HG02938 (cell line): ENCODE results near the gene PPP1R14B.
A peak's percentile ranks its signal among the peaks of the same experiment; 100 is the strongest.
"Not testable (repeated sequence)": the region's sequence is repeated elsewhere in the genome, so short reads cannot be mapped to it uniquely, and the experiment has no call there.

Experiments used
- ATAC-seq: cut with Tn5 transposase; IDR thresholded peaks from one replicate; pipeline ENCODE4 v1.9.1; 2021; ENCODE audit warnings: mild to moderate bottlenecking, moderate library complexity; ENCODE audit not compliant: unreplicated experiment

The PPP1R14B gene

GRCh38 chr11:64247729-64248531 is 1.2 kb upstream of the PPP1R14B start:
- ATAC-seq: no peak

DNA sequence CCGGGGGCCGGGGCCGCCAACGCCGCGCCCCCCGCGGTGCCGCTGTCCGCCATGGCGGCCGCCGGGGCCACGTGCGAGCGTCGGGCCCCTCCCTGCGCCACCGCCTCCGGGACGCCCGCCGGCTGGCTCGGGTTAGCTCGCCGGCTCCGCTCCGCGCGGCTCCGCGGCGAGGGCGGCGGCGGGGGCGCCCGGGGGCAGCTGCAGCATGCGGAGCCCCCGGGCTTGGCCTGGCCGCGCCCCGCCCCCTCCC is 197 bp downstream of the PPP1R14B start:
- not testable (repeated sequence) for ATAC-seq

DNA sequence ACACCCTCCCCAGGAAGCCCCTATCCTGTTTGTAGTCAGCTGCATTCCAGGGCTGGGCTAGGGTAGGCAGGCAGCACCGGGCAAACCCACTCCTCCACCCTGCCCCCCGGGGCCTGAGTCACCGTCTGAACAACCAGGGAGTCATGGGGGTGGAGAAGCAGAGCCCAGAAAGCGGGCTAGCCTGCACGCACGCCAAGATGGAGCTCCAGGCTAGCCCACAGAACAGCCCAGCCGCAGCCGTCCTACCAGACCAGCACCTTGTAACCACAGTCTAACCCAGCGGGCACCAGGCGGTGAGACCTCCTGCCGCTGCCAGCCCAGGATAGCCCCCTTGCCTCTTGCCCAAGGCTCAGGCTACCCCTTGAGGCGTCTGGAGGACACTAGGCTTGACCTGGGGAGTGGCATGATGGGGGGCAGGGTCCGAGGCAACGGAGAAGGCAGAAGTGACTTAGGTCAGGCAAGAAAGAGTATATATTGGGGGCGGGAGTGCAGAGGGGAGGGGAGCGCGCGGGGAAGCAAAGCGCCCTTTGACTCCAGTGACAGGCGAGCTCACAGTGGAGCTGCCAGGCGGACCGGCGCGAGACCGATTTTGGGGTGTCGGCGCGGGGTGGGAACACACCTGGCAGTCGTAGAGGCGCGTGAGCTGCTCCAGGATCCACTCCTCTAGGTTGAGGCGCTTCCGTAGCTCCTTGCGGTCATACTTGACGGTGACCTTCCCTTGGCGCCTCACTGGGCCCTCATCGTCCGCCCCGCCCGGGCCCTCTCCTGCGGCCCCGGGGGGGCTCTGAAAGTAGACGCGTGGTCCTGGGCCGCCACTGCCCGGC is 734 bp downstream of the PPP1R14B start:
- ATAC-seq: no peak

- no peak for ATAC-seq
Measured at GRCh38 chr11:64245401-64245796, 1.3 kb downstream of the PPP1R14B start.

GRCh38 chr11:64244966-64245365 is 1.8 kb downstream of the PPP1R14B start:
- no peak for ATAC-seq

GRCh38 chr11:64244107-64244506 is 2.6 kb downstream of the PPP1R14B start:
- no peak for ATAC-seq

GRCh38 chr11:64243236-64243854 is 3.4 kb downstream of the PPP1R14B start:
- ATAC-seq: no peak

DNA sequence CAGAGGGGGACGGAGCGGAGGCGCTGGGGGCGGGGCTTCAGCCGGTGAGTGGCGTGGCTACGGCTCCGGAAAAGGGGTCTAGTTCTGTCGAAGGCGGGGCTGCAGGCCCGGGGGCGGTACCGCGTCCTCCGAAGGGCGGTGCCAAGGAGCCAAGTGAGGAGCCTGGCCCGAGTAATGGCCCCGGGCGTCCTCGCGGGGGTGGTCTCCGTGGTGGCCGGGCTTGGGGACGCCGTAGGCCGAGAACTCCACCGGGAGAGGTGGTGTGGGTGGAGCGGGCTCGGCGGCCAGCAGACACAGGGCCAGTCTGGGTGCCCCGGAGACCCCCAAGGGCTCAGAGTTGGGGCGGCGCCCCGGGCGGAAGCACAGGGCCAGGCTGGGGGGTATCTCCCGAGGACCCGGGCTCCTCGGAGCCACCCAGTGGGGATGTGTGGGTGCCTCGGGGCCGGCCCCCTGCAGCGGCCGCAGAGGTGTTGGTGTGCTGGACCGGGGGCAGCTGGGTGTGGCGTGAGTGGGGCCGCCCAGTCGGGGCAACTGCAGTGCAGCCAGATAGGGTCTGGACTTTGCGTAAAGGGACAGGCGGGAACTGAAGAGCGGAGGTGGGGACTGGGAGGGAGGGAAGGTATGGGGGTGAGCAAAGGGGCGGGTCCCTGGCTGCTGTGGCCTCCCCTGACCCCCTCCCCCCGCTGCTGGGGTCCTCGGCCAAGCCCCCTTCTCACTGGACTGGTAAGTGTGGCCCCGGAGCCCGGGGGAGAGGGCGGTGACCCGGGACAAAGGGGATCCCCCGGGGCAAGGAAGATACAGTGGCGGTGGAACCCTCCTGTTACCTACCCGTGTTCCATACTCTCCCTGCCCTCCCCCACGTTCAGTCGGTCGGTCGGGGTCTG is 5.0 kb downstream of the PPP1R14B start:
- peak; percentile 65 for ATAC-seq

GRCh38 chr11:64241241-64241490 is 5.6 kb downstream of the PPP1R14B start:
- ATAC-seq: no peak

DNA sequence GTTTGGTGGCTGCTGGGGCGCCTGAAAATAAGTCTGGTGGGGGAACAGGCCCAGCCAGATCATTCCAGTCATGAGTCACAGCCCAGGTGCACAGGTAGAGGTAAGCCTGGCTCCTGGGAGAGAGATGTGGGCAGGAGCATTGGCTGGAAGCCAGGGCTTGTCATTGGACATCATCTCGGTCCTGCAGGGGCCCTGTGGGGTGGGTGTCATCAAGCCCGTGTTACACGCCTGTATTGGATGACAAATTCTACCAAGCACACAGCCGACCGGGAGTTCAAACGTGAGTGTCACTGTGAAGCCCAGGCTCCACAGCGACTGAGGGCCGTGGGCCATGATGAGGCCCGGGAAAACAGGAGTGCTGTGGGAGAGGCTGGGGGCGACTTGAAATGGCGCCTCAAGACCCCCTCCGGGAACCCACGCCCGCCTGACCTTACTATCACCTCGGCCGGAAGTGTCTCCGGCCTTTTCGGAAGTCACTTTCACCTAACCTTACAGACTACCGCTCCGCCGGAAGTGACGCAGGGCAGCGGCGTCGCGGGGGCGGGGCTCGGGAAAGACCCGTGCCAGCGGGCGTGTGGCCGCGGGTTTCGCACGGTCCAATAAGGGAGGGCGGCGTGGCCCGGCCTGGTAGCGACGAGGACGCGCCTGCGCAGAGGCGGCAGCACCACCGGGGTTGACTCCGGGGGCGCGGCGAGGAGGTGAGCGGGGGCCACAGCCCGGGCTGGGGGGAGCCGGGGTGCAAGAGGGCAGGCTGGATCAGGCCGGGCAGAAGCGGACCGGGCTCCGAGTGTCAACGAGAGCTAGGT is 6.1 kb downstream of the PPP1R14B start, which contains the start of gene FKBP2:
Gene FKBP2, plus strand, starts transcription at position 661 of the 806 bp plus-strand sequence. CDS start 1,293 bp downstream, outside the sequence.
- ATAC-seq: peak; percentile 41

GRCh38 chr11:64239662-64240434 is 6.9 kb downstream of the PPP1R14B start:
- ATAC-seq: no peak

- no peak for ATAC-seq
Measured at GRCh38 chr11:64238999-64239398, 7.7 kb downstream of the PPP1R14B start.

DNA sequence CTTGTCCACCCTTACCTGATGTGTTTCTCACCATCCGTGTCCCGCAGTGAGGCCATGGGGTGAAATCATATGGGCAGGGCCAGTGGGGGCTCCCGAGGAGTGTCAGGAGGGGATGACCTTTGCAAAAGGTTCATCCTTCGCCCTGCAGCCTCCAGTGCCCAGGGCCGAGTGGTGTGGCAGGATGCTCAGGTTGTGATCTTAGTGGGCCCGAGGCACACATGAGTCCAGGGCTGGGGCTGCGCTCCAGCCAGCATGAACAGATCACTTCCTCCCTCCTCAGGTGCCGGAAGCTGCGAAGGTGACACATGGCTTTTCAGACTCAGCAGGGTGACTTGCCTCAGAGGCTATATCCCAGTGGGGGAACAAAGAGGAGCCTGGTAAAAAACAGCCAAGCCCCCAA is 8.7 kb downstream of the PPP1R14B start:
- no peak for ATAC-seq

GRCh38 chr11:64237484-64237951 is 9.2 kb downstream of the PPP1R14B start:
- ATAC-seq: no peak

- ATAC-seq: no peak
Measured at GRCh38 chr11:64235437-64236161, 11.1 kb downstream of the PPP1R14B start.

- ATAC-seq: no peak
Measured at GRCh38 chr11:64234647-64235379, 11.9 kb downstream of the PPP1R14B start.

GRCh38 chr11:64233913-64234586 is 12.7 kb downstream of the PPP1R14B start, which contains the start of gene VEGFB:
TSS of gene VEGFB (plus strand) at chr11:64234584. CDS start at chr11:64234834, 250 bp downstream.
- no peak for ATAC-seq
